CD4-positive, CD25-positive, alpha-beta regulatory T cell (primary cell): Measurements from ENCODE around the gene GABRQ. TPM values are rescaled to one million over a fixed set of nuclear protein-coding genes. Genes with fewer than 3 reads are reported as not detected.
"Not testable (repeated sequence)": the region's sequence is repeated elsewhere in the genome, so short reads cannot be mapped to it uniquely, and the experiment has no call there.

Experiments
- ATAC-seq, 2 donors: fragments of 150-1000 bp; cut with Tn5 transposase; one replicate each; pipeline ENCODE4 v1.10.0; 2021; ENCODE audit warnings: low read depth in 2 of 2, moderate number of reproducible peaks in 2 of 2, moderate library complexity in 1 of 2
- DNase-seq, 3 donors: peaks; one replicate each; pipeline versions ENCODE4 v3.0.0 to v3.0.0-alpha.2; 2012 to 2022; ENCODE audit warnings: mixed read lengths in 1 of 3
- H3K27ac ChIP-seq: one replicate; pipeline ENCODE4 v1.7.0; 2013; ENCODE audit warnings: mild to moderate bottlenecking, low read length; ENCODE audit not compliant: insufficient read depth, poor library complexity, severe bottlenecking
- H3K27me3 ChIP-seq: one replicate; pipeline ENCODE4 v1.7.0; 2013; ENCODE audit warnings: low read length; ENCODE audit not compliant: control insufficient read depth, insufficient read depth
- H3K36me3 ChIP-seq: one replicate; pipeline ENCODE4 v1.7.0; 2013; ENCODE audit warnings: mild to moderate bottlenecking, low read length, moderate library complexity; ENCODE audit not compliant: control insufficient read depth, insufficient read depth
- H3K4me1 ChIP-seq: 2 replicates; pipeline ENCODE4 v1.7.0; 2013; ENCODE audit warnings: mild to moderate bottlenecking, low read length; ENCODE audit not compliant: insufficient read depth, control insufficient read depth, poor library complexity, severe bottlenecking
- H3K4me3 ChIP-seq: one replicate; pipeline ENCODE4 v1.7.0; 2013; ENCODE audit warnings: low read depth, mild to moderate bottlenecking, low read length, moderate library complexity
- H3K9me3 ChIP-seq, 2 experiments: 1 replicate in 1 of 2; 2 replicates in 1 of 2; pipeline ENCODE4 v1.7.0; 2013; ENCODE audit warnings: low read length in 2 of 2, mild to moderate bottlenecking in 1 of 2, moderate library complexity in 1 of 2; ENCODE audit not compliant: control insufficient read depth in 2 of 2
- H3K27ac Mint-ChIP-seq, 3 donors: one replicate each; pipeline ENCODE4 v1.8.0; 2020 to 2022; ENCODE audit warnings: mild to moderate bottlenecking in 3 of 3, mixed read lengths in 3 of 3, moderate library complexity in 2 of 3
- H3K27me3 Mint-ChIP-seq: one replicate; pipeline ENCODE4 v1.8.0; 2022; ENCODE audit warnings: mild to moderate bottlenecking, mixed read lengths
- H3K36me3 Mint-ChIP-seq: one replicate; pipeline ENCODE4 v1.8.0; 2020; ENCODE audit warnings: mixed read lengths
- H3K4me1 Mint-ChIP-seq, 4 donors: one replicate each; pipeline ENCODE4 v1.8.0; 2020 to 2022; ENCODE audit warnings: mixed read lengths in 4 of 4, mild to moderate bottlenecking in 1 of 4
- H3K4me3 Mint-ChIP-seq, 4 donors: one replicate each; pipeline ENCODE4 v1.8.0; 2020 to 2022; ENCODE audit warnings: mild to moderate bottlenecking in 4 of 4, mixed read lengths in 4 of 4, moderate library complexity in 3 of 4
- H3K9me3 Mint-ChIP-seq, 7 donors: one replicate each; pipeline ENCODE4 v1.8.0; 2020 to 2022; ENCODE audit warnings: mixed read lengths in 7 of 7, mild to moderate bottlenecking in 3 of 7, moderate library complexity in 2 of 7
- polyA plus RNA-seq, 4 donors: library from polyadenylated mRNA; unstranded; fragments of 300-500 nt; fragmentation: Illumina TruSeq; gene quantifications; one replicate each; pipeline ENCODE4 v1.2.3, GENCODE V29; 2021
- total RNA-seq: library from RNA; stranded (reverse); gene quantifications from one replicate; pipeline ENCODE4 v1.2.3, GENCODE V29; 2022

GABRQ gene
- total and polyA plus RNA-seq, 5 donors from 2014 or later = not detected

DNA sequence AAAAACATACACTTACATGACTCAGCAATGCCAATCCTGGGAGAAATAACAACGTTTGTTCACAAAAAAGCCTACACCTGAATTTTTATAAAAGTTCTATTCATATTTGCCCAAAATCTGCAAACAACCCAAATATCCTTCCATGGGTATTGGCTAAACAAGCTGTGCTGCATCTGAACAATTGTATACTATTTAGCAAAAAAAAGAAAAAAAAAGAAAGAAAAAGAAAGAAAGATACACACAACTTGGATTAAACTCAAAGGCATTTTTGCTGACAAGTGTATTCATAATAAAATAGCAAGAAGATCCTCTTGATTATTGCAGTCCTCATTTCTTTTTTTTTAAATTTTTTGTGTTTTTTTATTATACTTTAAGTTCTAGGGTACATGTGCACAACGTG, 36.4 kb downstream of the GABRQ start:
- H3K9me3 Mint-ChIP-seq = peaks cover 0 to 2% (median 0%) of the 10 kb centered on the region in 7 donors
- DNase-seq (no peak), ATAC-seq (no peak)
- H3K36me3 Mint-ChIP-seq = no peaks in the 10 kb centered on the region
- H3K27ac ChIP-seq = no peak overlapping the region
- H3K36me3 ChIP-seq = no peaks in the 10 kb centered on the region
- H3K4me3 ChIP-seq = no peak overlapping the region
- no peak overlapping the region for H3K4me3 Mint-ChIP-seq
- H3K27me3 ChIP-seq = no peaks in the 10 kb centered on the region
- H3K4me1 ChIP-seq = no peaks in the 10 kb centered on the region
- peaks cover 4% of the 10 kb centered on the region for H3K27me3 Mint-ChIP-seq
- no peaks in the 10 kb centered on the region for H3K4me1 Mint-ChIP-seq
- H3K9me3 ChIP-seq = no peaks in the 10 kb centered on the region
- H3K27ac Mint-ChIP-seq = no peak overlapping the region

DNA sequence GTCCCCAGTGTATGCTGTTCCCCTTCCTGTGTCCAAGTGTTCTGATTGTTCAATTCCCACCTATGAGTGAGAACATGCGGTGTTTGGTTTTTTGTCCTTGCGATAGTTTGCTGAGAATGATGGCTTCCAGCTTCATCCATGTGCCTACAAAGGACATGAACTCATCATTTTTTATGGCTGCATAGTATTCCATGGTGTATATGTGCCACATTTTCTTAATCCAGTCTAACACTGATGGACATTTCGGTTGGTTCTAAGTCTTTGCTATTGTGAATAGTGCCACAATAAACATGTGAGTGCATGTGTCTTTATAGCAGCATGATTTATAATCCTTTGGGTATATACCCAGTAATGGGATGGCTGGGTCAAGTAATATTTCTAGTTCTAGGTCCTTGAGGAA, 37.0 kb downstream of the GABRQ start:
- H3K27me3 ChIP-seq, H3K4me1 Mint-ChIP-seq, H3K27ac ChIP-seq, H3K27ac Mint-ChIP-seq, H3K36me3 ChIP-seq, H3K4me1 ChIP-seq, ATAC-seq, H3K36me3 Mint-ChIP-seq, H3K4me3 Mint-ChIP-seq, DNase-seq, H3K9me3 ChIP-seq, H3K27me3 Mint-ChIP-seq, H3K4me3 ChIP-seq, H3K9me3 Mint-ChIP-seq: not testable (repeated sequence)

DNA sequence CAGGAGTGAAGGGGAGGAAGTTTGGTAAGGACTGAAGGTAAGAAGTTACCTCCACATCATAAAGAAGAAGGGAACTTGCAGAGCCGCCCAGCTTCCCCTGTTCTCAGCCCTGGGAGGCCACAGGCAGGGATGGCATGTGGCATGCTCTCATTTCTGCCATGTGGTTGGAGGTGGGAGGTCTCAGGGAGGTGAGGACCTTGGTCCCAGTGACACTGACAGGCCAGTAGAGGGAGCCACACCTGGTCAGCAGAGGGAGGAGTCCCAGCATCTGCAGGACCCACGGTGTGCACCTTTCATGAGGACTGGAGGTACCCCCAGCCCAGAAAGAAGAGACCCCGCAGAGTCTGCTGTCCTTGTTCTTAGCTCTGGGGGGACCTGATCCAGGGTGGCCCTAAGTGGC, 43.3 kb downstream of the GABRQ start:
- H3K4me3 Mint-ChIP-seq = not testable (repeated sequence)

DNA sequence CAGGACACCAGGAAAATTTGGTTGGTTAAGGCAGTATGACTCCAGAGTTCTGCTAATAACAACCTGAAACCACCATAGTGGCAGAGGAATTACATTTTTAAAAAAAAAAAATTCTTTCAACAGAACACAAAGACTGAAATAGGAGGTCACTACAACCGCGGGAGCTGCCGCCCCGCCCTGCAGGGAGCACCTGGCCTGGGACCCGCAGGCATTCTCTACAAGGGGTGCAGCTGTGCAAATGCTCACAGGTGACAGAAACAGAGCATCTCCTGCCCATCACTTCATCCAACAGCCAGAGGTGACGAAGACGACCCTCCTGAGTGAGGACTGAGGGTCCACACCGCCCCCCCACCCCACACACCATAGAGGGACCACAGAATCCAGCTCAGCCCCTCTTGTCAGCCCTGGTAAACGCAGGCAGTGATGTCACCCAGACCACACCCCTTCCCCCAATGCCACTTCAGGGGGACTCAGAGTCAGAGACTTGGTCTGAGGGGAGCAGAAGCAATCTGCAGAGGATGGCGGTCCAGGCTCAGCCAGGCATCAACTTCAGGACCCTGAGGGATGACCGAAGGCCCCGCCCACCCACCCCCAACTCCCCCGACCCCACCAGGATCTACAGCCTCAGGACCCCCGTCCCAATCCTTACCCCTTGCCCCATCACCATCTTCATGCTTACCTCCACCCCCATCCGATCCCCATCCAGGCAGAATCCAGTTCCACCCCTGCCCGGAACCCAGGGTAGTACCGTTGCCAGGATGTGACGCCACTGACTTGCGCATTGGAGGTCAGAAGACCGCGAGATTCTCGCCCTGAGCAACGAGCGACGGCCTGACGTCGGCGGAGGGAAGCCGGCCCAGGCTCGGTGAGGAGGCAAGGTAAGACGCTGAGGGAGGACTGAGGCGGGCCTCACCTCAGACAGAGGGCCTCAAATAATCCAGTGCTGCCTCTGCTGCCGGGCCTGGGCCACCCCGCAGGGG, 60.5 kb downstream of the GABRQ start, which contains the start of gene MAGEA3:
Gene MAGEA3, plus strand, starts transcription at position 843 of the 980 bp plus-strand sequence. CDS start 2,039 bp downstream, outside the sequence.
- H3K36me3 Mint-ChIP-seq, DNase-seq, ATAC-seq, H3K27ac Mint-ChIP-seq, H3K4me3 ChIP-seq, H3K4me1 ChIP-seq, H3K27me3 Mint-ChIP-seq, H3K4me3 Mint-ChIP-seq, H3K27me3 ChIP-seq, H3K9me3 ChIP-seq, H3K27ac ChIP-seq, H3K36me3 ChIP-seq, H3K9me3 Mint-ChIP-seq, H3K4me1 Mint-ChIP-seq: not testable (repeated sequence)

More for the DNA sequence above, 43.3 kb downstream of the GABRQ start:
- not testable (repeated sequence) for DNase-seq, H3K9me3 ChIP-seq, H3K4me3 ChIP-seq, ATAC-seq, H3K27ac ChIP-seq, H3K4me1 ChIP-seq, H3K36me3 ChIP-seq, H3K27ac Mint-ChIP-seq, H3K9me3 Mint-ChIP-seq, H3K27me3 Mint-ChIP-seq, H3K4me1 Mint-ChIP-seq, H3K36me3 Mint-ChIP-seq, H3K27me3 ChIP-seq

DNA sequence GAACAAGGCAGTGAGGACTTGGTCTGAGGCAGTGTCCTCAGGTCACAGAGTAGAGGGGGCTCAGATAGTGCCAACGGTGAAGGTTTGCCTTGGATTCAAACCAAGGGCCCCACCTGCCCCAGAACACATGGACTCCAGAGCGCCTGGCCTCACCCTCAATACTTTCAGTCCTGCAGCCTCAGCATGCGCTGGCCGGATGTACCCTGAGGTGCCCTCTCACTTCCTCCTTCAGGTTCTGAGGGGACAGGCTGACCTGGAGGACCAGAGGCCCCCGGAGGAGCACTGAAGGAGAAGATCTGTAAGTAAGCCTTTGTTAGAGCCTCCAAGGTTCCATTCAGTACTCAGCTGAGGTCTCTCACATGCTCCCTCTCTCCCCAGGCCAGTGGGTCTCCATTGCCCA, 62.7 kb downstream of the GABRQ start:
- ATAC-seq, H3K27me3 Mint-ChIP-seq, H3K9me3 Mint-ChIP-seq, H3K4me3 Mint-ChIP-seq, H3K4me3 ChIP-seq, H3K4me1 ChIP-seq, H3K9me3 ChIP-seq, H3K36me3 ChIP-seq, DNase-seq, H3K27ac ChIP-seq, H3K4me1 Mint-ChIP-seq, H3K27ac Mint-ChIP-seq, H3K27me3 ChIP-seq, H3K36me3 Mint-ChIP-seq: not testable (repeated sequence)

DNA sequence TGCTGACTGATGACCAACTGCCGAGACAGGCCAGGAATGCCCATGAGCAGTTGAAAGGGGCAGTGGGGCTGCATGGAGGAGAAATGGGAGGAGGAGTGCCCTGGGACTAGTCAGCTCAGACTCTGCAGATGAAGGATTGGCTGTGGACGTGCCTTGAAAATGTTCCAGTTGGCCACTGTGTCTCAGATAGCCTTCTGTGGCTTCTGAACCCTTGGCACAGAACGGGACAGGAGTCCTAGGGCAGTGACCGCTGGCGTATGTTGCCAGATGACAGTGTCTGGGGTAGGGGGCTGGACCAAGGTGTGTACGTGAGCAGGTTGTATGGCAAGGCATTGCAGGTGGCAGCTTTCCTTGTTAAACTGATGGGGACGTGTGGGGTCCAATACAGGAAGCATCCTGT, 68.8 kb downstream of the GABRQ start:
- not testable (repeated sequence) for H3K27ac ChIP-seq, H3K4me3 Mint-ChIP-seq, H3K36me3 ChIP-seq, H3K27ac Mint-ChIP-seq, H3K4me1 Mint-ChIP-seq, H3K27me3 Mint-ChIP-seq, ATAC-seq, H3K4me1 ChIP-seq, H3K9me3 ChIP-seq, H3K27me3 ChIP-seq, H3K4me3 ChIP-seq, DNase-seq, H3K9me3 Mint-ChIP-seq, H3K36me3 Mint-ChIP-seq

Other genes starting within 250 kb of the GABRQ start
- not detected for gene GABRA3, start 186.6 kb upstream of the GABRQ start, total RNA-seq
- not detected for gene GABRA3, start 186.6 kb upstream of the GABRQ start, polyA plus RNA-seq
- not detected for gene MAGEA3, start 60.9 kb downstream of the GABRQ start, total RNA-seq
- gene MAGEA3, start 60.9 kb downstream of the GABRQ start, polyA plus RNA-seq = not detected
- not detected for gene CSAG2, start 71.4 kb downstream of the GABRQ start, total RNA-seq
- not detected for gene CSAG2, start 71.4 kb downstream of the GABRQ start, polyA plus RNA-seq
- gene MAGEA2B, start 76.7 kb downstream of the GABRQ start, total RNA-seq = not detected
- not detected for gene MAGEA2B, start 76.7 kb downstream of the GABRQ start, polyA plus RNA-seq
- not detected for gene CSAG1, start 95.8 kb downstream of the GABRQ start, total RNA-seq
- not detected for gene CSAG1, start 95.8 kb downstream of the GABRQ start, polyA plus RNA-seq
- gene MAGEA12, start 95.9 kb downstream of the GABRQ start, total RNA-seq = not detected
- not detected for gene MAGEA12, start 95.9 kb downstream of the GABRQ start, polyA plus RNA-seq
- not detected for gene MAGEA2, start 115.9 kb downstream of the GABRQ start, total RNA-seq
- not detected for gene MAGEA2, start 115.9 kb downstream of the GABRQ start, polyA plus RNA-seq
- not detected for gene CSAG3, start 121.3 kb downstream of the GABRQ start, total RNA-seq
- gene CSAG3, start 121.3 kb downstream of the GABRQ start, polyA plus RNA-seq = under 1 TPM in 1 of 4 donors, not detected in 3; 0.50 TPM
- not detected for gene MAGEA6, start 131.8 kb downstream of the GABRQ start, total RNA-seq
- gene MAGEA6, start 131.8 kb downstream of the GABRQ start, polyA plus RNA-seq = not detected
- 6.1 TPM for gene CETN2, start 192.9 kb downstream of the GABRQ start, total RNA-seq
- gene CETN2, start 192.9 kb downstream of the GABRQ start, polyA plus RNA-seq = 10 to 100 TPM; 19.3 to 22.2 (median 20.7) TPM
- gene NSDHL, start 193.2 kb downstream of the GABRQ start, total RNA-seq = 8.4 TPM
- 10 to 100 TPM; 15.8 to 27.4 (median 17.4) TPM for gene NSDHL, start 193.2 kb downstream of the GABRQ start, polyA plus RNA-seq